ENCODE measurements around the gene FAM3B.

GRCh38 chr21:41321211-41321907 is 4.8 kb downstream of the FAM3B start:
- TF ChIP-seq CTCF (IDR thresholded peaks at IDR 0.05): no peak
- TF ChIP-seq POLR2AphosphoS5 (IDR thresholded peaks at IDR 0.05; ENCODE audit: low read depth, low read length): no peak
